ENCODE results near the gene GALNTL6. TPM values are rescaled to one million over a fixed set of nuclear protein-coding genes. Genes with fewer than 3 reads are reported as not detected.

GALNTL6 gene
- total and polyA plus RNA-seq, 2 donors from 2014 or later = 0.60 TPM; not detected in 1

GRCh38 chr4:172270397-172270796 lies 457.2 kb downstream of the GALNTL6 start:
- no peaks in the 10 kb centered on the region for H3K4me1 ChIP-seq (ENCODE audit: control insufficient read depth in 2 of 3, insufficient read depth in 2 of 3, low read depth in 1 of 3, low read length in 3 of 3)
- intact Hi-C loops (cut with DNase I) = no loop called here
- TF ChIP-seq, protein P1, sequence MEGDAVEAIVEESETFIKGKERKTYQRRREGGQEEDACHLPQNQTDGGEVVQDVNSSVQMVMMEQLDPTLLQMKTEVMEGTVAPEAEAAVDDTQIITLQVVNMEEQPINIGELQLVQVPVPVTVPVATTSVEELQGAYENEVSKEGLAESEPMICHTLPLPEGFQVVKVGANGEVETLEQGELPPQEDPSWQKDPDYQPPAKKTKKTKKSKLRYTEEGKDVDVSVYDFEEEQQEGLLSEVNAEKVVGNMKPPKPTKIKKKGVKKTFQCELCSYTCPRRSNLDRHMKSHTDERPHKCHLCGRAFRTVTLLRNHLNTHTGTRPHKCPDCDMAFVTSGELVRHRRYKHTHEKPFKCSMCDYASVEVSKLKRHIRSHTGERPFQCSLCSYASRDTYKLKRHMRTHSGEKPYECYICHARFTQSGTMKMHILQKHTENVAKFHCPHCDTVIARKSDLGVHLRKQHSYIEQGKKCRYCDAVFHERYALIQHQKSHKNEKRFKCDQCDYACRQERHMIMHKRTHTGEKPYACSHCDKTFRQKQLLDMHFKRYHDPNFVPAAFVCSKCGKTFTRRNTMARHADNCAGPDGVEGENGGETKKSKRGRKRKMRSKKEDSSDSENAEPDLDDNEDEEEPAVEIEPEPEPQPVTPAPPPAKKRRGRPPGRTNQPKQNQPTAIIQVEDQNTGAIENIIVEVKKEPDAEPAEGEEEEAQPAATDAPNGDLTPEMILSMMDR (IDR thresholded peaks at IDR 0.05; ENCODE audit: borderline replicate concordance, extremely low read depth, insufficient read depth) = no peak
- peak in 2 of 5 donors; percentile 35 to 41 for DNase-seq
- H3K27ac ChIP-seq (ENCODE audit: low read depth in 2 of 2, low read length in 2 of 2) = no peak overlapping the region
- no peak for FAIRE-seq
- no peak overlapping the region for H3K9ac ChIP-seq (ENCODE audit: low read length in 3 of 3)
- H3K36me3 ChIP-seq (ENCODE audit: control insufficient read depth in 2 of 3, insufficient read depth in 3 of 3, low read length in 3 of 3) = no peaks in the 10 kb centered on the region
- no peak overlapping the region for H3K4me3 ChIP-seq (ENCODE audit: low read length in 3 of 3)
- no peaks in the 10 kb centered on the region for H3K9me3 ChIP-seq (ENCODE audit: control insufficient read depth in 2 of 3, insufficient read depth in 1 of 3, low read length in 3 of 3)
- H3K27me3 ChIP-seq (ENCODE audit: control insufficient read depth, insufficient read depth, low read length) = no peaks in the 10 kb centered on the region

DNA sequence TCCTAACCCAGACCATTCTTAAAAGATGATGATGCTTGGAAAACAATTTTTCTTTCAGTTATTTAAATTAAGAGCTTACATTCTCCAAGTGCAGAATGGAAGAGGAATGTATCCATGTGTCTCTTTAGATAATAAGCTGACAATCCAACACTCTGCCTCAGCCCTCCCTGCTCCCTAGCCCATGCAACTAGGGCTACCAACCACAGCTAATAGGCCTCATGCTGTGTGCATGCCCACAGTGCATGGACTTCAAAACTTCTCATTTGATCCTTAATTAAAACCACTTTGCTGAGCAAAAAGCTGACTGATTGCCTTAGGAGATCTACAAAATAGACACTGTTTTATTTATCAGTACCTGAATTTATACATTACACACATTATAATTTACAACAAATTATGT lies 473.9 kb downstream of the GALNTL6 start:
- Histone ChIP-seq H3K36me3 (ENCODE audit: control insufficient read depth in 2 of 3, insufficient read depth in 3 of 3, low read length in 3 of 3) (no peaks in the 10 kb centered on the region), H3K27ac (ENCODE audit: low read depth in 2 of 2, low read length in 2 of 2) (no peak overlapping the region), H3K9me3 (ENCODE audit: control insufficient read depth in 2 of 3, insufficient read depth in 1 of 3, low read length in 3 of 3) (no peaks in the 10 kb centered on the region), H3K4me3 (ENCODE audit: low read length in 3 of 3) (no peak overlapping the region), H3K9ac (ENCODE audit: low read length in 3 of 3) (no peak overlapping the region), H3K27me3 (ENCODE audit: control insufficient read depth, insufficient read depth, low read length) (no peaks in the 10 kb centered on the region), H3K4me1 (ENCODE audit: control insufficient read depth in 2 of 3, insufficient read depth in 2 of 3, low read depth in 1 of 3, low read length in 3 of 3) (no peaks in the 10 kb centered on the region)
- TF ChIP-seq, protein P1 (IDR thresholded peaks at IDR 0.05; ENCODE audit: borderline replicate concordance, extremely low read depth, insufficient read depth) = no peak
- intact Hi-C loops (cut with DNase I) = no loop called here
- no peak for FAIRE-seq
- no peak for DNase-seq

- H3K27me3 ChIP-seq (ENCODE audit: control insufficient read depth, insufficient read depth, low read length) = no peaks in the 10 kb centered on the region
- H3K9me3 ChIP-seq (ENCODE audit: control insufficient read depth in 2 of 3, insufficient read depth in 1 of 3, low read length in 3 of 3) = peaks cover 0 to 8% (median 0%) of the 10 kb centered on the region in 3 donors
- TF ChIP-seq, protein P1 (IDR thresholded peaks at IDR 0.05; ENCODE audit: borderline replicate concordance, extremely low read depth, insufficient read depth) = no peak
- FAIRE-seq (no peak), DNase-seq (no peak)
- H3K4me3 ChIP-seq (ENCODE audit: low read length in 3 of 3) = no peak overlapping the region
- H3K27ac ChIP-seq (ENCODE audit: low read depth in 2 of 2, low read length in 2 of 2) = no peak overlapping the region
- intact Hi-C loops (cut with DNase I) = no loop called here
- no peaks in the 10 kb centered on the region for H3K4me1 ChIP-seq (ENCODE audit: control insufficient read depth in 2 of 3, insufficient read depth in 2 of 3, low read depth in 1 of 3, low read length in 3 of 3)
- H3K36me3 ChIP-seq (ENCODE audit: control insufficient read depth in 2 of 3, insufficient read depth in 3 of 3, low read length in 3 of 3) = no peaks in the 10 kb centered on the region
- H3K9ac ChIP-seq (ENCODE audit: low read length in 3 of 3) = no peak overlapping the region
Observed at GRCh38 chr4:172305698-172306097, 492.5 kb downstream of the GALNTL6 start.

DNA sequence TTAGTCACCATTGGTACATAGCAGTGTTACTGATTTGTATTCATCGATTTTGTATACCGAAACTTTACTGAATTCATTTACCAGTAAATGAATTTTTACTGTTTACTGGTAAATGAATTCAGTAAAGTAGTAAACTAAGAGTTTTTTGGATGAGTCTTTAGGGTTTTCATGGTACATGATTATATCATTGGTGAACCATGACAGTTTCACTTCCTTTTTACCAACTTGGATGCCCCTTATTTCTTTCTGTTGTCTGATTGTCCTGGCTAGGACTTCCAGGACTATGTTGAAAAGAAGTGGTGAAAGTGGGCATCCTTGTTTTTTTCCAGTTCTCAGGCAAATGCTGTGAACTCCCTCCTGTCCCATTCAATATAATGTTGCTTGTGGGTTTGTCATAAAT lies 494.9 kb downstream of the GALNTL6 start:
- intact Hi-C loops (cut with DNase I) = no loop called here

More for the DNA sequence above, 494.9 kb downstream of the GALNTL6 start:
- no peak overlapping the region for H3K27ac ChIP-seq (ENCODE audit: low read depth in 2 of 2, low read length in 2 of 2)
- DNase-seq (no peak), FAIRE-seq (no peak)
- H3K4me1 ChIP-seq (ENCODE audit: control insufficient read depth in 2 of 3, insufficient read depth in 2 of 3, low read depth in 1 of 3, low read length in 3 of 3) = no peaks in the 10 kb centered on the region
- TF ChIP-seq, protein P1 (IDR thresholded peaks at IDR 0.05; ENCODE audit: borderline replicate concordance, extremely low read depth, insufficient read depth) = no peak
- no peak overlapping the region for H3K9ac ChIP-seq (ENCODE audit: low read length in 3 of 3)
- no peak overlapping the region for H3K4me3 ChIP-seq (ENCODE audit: low read length in 3 of 3)
- H3K27me3 ChIP-seq (ENCODE audit: control insufficient read depth, insufficient read depth, low read length) = no peaks in the 10 kb centered on the region
- peaks cover 0 to 8% (median 0%) of the 10 kb centered on the region in 3 donors for H3K9me3 ChIP-seq (ENCODE audit: control insufficient read depth in 2 of 3, insufficient read depth in 1 of 3, low read length in 3 of 3)
- H3K36me3 ChIP-seq (ENCODE audit: control insufficient read depth in 2 of 3, insufficient read depth in 3 of 3, low read length in 3 of 3) = no peaks in the 10 kb centered on the region

All from kidney (tissue), 14 donors.